GM18867 (cell line): ENCODE results near the gene CYP1A1.
"Not testable (repeated sequence)": the region's sequence is repeated elsewhere in the genome, so short reads cannot be mapped to it uniquely, and the experiment has no call there.

Source experiments
- ATAC-seq: cut with Tn5 transposase; IDR thresholded peaks from one replicate; pipeline ENCODE4 v1.9.1; 2021; ENCODE audit warnings: mild to moderate bottlenecking, moderate library complexity; ENCODE audit not compliant: unreplicated experiment

The CYP1A1 gene

DNA sequence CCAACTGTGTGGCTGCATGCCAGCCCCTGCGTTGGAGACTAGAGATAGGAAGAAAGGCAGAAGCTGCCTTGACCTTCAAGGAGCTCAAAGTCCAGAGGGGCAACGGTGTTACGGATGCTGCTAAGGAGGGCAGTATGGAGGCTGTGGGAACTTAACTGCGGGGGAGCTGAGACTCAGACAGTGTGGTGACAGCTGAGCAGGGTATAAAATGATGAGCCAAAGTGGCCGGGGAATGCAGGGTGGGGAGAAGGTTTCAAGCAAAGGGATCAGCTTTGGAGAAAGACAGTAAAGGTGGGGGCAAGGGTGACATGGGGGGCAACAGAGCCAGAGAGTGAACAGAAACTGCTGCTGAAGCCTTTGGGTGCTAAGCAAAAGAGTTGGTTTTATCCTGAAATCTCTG, 17.1 kb upstream of the CYP1A1 start:
- ATAC-seq = no peak

DNA sequence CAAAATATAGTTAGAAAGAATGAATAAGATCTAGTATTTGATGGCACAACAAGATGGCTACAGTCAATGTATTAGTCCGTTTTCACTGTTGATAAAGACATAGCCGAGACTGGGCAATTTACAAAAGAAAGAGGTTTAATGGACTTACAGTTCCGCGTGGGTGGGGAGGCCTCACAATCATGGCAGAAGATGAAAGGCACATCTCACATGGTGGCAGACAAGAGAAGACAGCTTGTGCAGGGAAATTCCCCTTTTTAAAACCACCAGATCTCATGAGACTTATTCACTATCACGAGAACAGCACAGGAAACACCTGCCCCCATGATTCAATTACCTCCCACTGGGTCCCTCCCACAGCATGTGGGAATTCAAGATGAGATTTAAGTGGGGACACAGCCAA, 12.9 kb upstream of the CYP1A1 start:
- ATAC-seq = not testable (repeated sequence)

DNA sequence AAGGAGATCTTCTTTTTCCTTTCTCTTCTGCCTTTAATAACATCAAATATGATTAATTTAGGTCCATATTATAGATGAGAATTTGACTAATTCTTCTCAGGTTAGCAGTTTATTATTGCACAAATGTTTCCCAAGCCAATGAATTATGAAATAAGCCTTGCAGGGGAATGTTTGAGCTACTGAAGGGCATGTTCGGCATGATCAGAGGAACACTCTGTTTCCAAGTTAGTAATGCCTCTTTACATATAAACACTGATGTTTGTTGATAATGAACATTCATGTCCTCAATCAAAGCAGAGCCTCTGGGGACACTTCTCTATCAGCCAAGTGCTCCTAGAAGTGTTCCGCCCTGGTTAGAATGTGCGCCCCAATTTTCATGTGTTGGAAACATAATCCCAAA, 10.0 kb upstream of the CYP1A1 start:
- no peak for ATAC-seq

DNA sequence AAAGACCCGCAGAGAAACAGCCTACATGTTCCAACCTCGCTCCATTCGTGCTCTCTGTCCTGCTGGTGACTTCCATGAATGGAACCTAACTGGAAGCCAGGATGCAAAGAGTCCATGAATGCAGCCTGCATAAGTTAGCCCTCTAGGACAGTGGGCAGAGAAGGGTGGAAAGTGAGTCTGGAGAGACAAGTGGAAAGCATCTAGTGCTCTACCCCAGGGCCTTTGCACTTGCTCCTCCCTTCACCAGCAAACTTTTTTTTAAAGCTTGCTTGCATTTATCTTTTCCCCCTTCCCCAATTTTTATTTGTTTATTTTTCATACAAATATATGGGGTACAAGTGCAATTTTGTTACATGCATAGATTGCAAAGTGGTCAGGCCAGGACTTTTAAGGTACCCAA, 7.9 kb upstream of the CYP1A1 start:
- no peak for ATAC-seq

DNA sequence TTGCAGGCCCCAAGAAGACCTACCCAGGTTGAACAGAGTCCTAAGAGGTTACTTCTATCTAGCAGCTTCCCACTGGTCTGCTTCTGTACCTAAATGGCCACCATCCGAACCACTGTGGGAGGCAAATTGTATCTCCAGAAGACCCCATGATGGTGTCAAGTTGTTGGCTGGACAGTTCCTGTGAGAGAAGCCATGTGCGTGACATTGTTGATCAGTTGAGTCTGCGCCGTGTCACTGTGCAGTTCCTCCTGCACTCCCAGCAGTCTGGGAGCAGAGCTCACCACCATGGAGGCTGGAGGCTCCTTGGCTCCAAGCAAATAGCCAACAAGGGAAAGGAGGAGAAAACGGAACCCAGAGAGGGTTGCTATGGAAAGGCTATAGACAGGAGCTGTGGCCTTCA, 7.5 kb upstream of the CYP1A1 start:
- no peak for ATAC-seq

DNA sequence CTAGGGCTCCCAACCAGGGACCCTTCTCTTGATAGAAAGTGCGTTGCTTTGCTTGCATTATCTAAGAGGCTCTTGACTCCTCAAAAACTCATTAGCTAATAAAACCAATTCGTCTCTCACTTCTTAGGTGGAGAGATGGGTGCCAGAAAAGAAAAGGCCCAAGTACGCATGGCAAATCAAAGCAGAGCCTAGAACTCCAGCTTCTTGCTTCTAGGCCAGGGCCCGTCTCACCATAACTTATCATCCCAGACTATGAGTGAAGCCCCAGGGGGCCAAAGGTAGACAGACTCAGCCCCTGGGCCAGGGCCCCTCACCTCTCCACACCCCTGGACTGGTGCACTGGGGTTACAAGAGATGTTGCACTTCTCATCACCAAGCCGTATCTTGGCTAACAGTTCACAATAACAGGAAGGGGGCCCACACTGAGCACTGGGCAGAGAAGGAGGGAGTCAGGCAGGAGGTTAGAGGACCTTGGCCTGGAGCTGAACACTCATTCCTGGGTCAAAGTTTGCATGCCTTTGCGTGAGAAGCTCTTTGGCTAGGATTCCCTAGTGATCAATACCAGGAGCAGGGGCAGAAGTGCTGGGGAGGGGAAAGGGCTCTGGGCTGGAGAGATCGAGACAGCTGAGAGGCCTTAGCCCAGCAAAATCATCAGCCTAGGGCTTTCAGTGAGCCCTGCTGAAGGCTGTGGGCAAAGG, 5.4 kb upstream of the CYP1A1 start:
- ATAC-seq = no peak

DNA sequence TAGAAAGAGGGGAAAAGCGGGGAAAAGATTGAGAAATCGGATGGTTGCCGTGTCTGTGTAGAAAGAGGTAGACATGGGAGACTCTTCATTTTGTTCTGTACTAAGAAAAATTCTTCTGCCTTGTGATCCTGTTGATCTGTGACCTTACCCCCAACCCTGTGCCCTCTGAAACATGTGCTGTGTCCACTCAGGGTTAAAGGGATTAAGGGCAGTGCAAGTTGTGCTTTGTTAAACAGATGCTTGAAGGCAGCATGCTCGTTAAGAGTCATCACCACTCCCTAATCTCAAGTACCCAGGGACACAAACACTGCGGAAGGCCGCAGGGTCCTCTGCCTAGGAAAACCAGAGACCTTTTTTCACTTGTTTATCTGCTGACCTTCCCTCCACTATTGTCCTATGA, 4.0 kb upstream of the CYP1A1 start:
- not testable (repeated sequence) for ATAC-seq

DNA sequence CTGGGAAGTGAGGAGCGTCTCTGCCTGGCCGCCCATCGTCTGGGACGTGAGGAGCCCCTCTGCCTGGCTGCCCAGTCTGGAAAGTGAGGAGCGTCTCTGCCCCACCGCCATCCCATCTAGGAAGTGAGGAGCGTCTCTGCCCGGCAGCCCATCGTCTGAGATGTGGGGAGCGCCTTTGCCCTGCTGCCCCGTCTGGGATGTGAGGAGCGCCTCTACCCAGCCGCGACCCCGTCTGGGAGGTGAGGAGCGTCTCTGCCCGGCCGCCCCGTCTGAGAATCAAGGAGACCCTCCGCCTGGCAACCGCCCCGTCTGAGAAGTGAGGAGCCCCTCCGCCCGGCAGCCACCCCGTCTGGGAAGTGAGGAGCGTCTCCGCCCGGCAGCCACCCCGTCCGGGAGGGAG, 3.4 kb upstream of the CYP1A1 start:
- not testable (repeated sequence) for ATAC-seq

DNA sequence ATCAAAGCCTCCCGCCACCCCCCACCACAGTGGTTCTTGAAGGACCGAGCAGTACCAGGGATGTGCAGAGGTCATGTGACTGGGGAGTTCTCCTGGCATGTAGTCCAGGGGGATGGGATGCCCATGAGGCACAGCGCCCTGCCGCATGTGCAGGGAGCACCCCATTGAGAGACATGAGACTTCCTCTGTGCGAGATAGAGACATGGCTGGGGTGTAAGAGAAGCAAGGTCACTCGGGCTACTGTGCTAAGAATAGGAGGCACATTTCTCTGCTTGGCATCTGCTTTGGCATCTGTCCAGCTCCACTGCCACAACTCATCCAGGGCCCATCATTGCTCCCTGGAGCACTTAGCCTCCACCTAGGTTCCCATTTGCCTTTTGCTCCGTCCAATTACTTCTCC, 2.4 kb upstream of the CYP1A1 start:
- ATAC-seq = no peak

DNA sequence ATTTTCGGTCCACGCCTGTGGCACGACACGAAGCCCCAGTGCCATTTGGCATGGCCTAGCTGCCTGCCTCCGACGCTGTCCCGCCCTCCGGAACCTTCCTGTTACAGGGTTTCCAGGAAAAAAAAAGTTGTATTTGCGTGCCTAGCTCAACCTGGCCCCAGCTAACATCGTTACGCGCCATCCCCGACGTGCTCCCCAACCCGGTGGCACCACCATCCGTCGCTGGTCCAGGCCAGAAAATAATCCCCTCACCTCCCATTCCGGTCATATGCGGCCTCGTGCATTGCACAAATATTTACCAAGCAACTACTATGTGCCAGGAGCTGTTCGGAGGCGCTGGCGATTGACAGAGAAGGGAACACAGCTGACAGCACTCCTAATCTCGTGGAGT, 1.4 kb upstream of the CYP1A1 start:
- no peak for ATAC-seq

DNA sequence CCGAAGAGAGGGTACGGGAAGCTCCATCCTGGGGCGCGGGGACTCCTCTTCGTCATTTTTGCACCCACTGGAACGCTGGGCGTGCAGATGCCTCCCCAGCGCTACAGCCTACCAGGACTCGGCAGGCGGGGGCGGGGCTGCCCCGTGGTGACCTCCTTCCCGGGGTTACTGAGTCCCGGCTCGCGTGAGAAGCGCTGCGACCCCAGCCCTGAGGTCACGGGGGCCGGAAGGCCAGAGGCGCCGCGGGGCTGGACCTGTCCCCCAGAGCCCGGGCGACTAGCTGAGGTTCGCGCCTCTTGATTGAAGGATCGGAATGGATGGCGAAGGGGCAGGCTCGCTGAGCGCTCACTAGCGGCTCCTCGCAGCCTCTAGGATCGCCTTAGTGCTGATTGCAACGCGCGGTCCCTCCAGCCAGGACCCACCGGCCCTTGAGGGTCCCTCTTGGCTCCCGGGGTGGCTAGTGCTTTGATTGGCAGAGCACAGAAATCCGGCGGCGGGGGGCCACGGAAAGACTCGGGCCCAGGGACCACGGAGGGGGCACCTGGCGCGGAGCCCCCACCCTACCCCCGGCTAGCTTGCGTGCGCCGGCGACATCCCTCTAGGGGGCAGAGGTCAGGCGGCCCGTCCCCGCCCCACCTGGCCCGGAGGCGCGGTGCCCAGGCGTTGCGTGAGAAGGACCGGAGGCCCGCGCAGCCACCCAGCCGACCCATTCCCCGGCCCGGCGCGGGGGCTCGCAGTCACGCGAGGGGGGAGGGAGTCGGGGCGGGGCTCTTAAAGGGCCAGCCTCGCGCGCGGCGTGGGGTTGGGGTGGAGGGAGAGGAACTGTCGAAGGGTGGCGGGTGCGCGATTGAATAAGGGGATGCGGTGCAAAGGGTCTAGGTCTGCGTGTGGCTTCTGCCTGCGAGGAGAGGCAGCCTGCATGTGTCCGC, 781 bp upstream of the CYP1A1 start:
- ATAC-seq = peak; percentile 37

DNA sequence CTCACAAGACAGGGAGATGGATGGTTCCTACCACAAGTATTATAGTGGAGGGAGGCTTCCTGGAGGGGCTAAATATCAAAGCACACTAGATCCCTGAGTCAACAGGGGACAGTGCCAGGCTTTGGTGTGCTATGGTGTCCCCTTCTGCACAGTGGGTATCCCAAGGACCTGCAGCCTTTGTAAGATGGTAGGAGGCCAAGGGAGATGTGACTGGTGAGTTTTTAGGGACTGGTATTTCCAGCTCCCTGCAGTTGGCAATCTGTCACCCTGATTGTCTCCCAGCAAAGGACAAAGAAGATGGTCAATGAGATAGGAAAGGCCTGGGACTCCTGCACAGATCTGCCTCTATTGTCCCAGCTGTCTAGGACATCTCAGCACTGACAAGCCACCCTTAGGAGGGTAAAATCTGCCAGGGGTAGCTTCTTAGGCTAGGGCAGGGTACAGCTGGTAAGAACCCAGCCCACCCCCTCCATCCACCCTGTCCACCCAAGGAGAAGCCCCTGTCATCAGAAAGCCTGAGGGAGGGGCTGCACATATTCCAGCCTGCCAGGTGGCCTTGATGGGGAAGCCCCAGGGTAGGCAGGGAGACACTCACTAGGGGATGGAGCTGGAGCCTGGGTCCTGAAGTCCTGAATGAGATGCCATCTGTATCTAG, 631 bp downstream of the CYP1A1 start:
- ATAC-seq = no peak

DNA sequence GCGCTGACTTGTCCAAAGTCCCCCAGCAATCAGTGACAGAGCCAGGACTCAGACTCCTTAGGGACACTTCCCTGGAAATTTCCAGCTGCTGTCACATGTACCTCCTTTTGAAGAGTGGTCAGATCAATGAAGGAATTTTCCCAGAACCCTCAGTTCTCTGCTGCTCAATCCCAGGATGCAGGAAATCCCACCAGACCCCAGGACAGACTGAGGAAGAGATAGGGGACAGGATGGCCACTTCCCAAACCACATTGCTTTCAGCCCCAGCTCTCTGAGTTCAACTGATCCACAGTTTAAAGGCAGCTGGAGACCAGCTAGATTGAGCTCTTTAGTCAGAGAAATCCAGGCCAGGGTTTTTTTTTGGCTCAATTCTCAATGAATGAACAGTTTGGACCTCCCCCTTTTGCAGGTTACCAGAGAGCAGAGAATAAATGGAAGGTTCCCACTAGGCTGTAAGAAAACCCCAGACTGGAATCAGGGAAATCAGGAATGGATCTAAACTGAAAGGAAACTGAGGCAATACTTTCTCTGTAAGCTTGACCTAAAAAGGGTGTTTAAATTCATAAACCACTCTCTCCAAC, 1.5 kb downstream of the CYP1A1 start:
- ATAC-seq = no peak

DNA sequence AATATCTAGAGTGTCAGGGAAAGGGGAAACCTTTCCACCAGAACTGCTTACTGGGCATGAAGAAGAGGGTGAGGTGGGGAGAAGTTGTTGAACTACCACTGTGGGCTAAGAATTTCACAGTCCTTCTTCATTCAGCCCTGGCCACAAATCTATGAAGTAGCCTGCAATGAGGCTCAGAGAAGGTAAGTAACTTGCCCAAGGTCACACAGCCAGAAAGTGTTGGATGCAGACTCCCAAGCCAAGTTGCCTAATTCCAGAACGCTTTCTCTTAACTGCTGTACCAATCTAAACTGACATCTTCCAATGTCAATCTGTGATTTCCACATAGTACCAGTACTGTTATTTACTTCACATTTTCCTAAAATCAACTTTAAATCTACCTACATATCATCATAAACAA, 2.1 kb downstream of the CYP1A1 start:
- no peak for ATAC-seq

DNA sequence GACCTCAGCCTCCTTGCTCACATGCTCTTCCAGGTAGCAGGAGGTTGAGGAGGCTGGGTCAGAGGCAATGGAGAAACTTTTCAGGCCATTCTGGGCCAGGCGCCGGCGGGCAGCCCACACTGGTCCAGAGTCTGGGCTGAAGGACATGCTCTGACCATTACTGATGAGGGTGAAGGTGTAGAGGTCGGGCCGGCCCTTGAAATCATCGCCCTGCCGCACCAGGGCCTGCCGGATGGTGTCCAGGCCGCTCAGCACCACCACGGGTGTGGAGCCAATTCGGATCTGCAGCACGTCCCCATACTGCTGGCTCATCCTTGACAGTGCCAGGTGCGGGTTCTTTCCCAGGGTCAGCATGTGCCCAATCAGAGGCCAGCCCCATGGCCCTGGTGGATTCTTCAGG, 2.7 kb downstream of the CYP1A1 start:
- ATAC-seq = no peak

DNA sequence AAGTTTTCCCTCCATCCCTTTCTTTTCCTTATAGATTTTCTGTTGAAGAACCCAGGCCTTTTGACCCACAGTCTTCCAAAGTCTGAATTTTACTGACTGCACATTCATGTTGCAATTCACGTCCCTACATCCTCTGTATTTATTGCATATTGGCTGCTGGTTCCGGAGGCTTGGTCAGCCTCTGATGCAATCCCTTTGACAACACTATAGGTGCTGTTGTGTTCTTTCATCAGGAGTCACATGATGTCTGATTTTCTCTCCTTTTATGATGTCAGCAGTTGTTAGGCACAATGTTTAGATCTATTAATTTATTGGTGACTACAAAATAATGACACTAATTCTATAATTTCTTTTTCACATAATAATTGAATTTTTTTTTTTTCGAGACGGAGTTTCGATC, 8.7 kb downstream of the CYP1A1 start:
- no peak for ATAC-seq

DNA sequence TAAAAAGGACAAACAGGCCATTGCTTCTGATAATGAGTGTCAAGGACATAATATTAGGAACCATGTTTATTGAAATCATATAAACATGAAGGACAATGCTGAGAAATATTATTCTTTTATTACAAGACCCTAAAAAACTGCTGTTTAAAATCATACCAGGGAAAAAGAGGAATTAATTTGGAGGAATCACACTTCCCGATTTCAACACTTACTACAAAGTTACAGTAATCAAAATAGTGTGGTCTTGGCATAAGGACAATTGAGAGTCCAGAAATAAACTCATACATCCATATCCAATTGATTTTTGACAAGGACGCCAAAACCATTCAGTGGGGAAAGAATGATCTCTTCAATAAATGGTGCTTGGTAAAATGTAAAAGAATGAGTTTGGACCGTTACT, 13.0 kb downstream of the CYP1A1 start:
- no peak for ATAC-seq

DNA sequence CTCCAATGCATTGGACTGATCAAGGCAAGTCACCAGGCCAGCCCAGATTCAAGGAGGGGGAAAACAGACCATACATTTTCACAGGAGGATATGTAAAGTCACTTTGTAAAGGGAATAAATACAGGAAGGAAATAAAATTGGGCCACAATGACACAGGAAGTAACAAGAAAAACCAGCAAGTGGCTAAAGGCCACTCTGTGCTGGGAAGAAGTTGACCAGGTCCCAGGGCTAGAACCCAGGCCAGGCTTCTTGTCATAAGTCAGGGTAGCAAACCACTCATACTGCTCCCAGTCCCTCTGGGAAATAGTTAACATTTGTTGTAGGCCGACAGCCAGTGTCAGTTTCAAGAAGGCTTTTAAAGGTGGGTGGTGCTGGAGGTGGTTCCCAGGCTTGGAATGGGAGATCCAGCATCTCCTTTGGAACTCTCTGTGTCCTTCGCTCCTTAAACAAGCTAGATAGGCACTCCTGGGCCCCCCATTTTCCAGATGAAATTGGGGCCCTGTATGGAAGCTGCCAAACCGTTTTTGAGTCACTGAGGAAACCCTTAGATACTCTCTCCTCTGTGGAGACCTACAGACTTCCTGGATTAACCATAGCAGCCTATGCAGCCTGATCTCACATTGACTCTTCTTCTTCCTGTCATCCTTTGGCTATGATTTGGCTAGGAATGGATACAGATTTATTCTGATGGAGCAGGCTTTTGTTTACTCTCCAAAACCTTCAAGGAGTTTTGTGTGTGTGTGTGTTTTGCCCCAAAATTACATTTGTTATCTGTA, 14.8 kb downstream of the CYP1A1 start:
- no peak for ATAC-seq

DNA sequence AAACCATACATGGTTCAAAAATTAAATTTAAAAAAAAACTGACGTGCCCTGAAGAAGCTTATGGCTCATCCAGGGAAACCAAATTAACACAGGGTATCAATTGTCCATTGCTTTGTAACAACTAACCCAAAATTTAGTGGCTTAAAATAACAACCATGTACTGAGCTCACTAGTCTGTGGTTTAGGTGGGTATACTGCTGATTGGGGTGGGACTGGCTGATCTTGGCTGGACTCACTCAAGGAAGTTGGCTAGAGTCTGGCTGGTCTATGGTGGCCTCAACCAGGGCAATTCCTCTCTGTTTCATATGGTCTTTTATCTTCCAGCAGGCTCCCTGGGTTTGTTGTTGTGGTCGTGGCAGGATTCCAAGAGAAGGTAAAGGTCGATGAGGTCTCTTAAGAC, 15.4 kb downstream of the CYP1A1 start:
- ATAC-seq = no peak

DNA sequence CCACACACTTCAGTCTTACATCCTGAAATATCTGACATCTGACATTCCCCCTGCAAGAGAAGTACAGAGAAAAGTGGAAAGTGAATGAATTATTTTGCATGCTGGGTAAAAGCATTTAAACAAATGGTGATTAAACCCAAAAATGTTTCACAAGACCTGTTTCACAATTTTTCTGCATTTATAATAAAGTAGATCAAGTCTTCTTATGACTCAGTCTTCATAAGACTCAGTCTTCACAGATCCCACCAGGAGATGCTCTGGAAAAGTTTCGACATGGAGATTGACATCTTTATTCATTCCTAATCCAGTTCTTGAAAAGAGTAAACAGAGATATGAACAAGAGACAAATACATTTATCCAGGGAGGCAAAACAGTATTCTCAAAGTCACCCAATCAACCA, 16.3 kb downstream of the CYP1A1 start:
- no peak for ATAC-seq

DNA sequence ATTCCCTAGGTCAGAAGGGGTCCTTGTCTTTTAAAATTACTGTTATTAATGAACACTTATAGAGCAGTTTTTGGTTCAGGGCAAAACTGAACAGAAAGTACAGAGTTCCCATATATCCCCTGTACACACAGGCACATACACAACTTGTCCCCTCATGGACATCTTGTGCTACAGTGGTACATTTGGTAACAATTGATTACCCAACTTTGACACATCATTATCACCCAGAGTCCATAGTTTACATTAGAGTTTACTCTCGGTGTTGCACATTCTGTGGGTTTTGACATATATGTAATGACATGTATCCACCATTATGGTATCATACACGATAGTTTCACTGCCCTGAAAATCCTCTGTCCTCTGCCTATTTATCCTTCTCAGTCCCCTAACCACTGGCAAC, 28.5 kb downstream of the CYP1A1 start:
- no peak for ATAC-seq
